ENCODE results near the gene PTPN4.
A peak's percentile ranks its signal among the peaks of the same experiment; 100 is the strongest.
"Not testable (repeated sequence)": the region's sequence is repeated elsewhere in the genome, so short reads cannot be mapped to it uniquely, and the experiment has no call there.

PTPN4 gene

DNA sequence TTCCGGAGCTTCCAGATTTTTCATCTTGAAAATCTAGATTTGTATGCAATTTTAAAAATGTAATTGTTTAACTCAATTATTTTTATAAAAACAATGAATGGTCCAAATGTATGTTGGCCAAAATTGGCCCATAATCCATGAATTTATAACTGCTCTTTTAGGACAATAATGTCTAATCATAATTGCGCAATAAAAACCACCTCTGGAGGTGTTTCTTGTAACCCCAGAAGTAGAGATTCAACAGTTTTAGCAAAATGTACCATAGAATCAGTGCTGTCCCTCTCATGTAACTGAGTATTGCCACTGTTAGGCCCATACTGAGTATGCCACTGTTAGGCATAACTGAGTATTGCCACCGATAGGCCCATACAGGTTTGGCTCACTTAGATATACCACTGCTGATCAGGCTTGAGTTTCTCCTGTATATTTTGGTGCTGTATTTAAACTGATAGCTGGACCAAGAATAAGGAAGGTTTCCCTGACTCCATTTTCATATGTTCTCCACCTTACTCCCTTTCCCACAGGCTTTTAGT is 182.3 kb downstream of the PTPN4 start:
- DNase-seq (ENCODE audit: low read depth) = no peak

DNA sequence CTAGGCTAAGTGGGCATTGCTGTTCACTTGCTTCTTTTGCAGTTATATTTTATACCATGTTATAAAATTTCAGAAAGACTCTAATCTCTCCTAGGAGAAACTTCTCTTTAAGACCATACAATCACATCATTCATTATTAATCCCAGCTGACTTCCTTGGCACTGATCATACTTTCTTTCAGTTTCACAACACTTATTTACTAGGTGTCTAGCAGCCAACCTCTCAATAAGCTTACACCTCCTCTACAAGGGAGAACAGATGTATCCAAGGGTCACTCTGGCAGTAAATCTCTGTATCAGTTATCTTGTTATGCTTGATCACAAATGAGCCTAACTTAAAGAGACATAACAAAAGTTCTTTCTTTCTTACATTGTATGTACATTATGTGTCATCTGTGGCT is 183.3 kb downstream of the PTPN4 start:
- DNase-seq (ENCODE audit: low read depth) = peak; percentile 23

DNA sequence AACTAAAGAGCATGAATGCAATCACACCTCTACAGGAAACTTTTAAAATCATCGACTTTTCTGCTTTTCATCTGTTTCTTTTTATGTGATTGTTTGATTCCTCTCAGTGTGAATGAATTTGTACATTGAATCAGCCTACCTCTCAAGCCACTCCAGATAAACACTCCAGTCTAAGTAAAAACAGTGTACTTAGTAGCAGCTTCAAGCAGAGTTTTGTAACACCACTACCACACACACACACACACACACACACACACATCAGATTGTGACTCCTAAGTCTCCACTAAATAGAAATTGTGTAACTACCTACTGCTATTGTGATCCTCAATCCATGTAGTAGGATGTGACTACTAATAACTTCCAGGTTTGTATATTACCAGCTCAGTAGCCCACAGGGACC is 187.8 kb downstream of the PTPN4 start:
- DNase-seq (ENCODE audit: low read depth) = peak; percentile 11

DNA sequence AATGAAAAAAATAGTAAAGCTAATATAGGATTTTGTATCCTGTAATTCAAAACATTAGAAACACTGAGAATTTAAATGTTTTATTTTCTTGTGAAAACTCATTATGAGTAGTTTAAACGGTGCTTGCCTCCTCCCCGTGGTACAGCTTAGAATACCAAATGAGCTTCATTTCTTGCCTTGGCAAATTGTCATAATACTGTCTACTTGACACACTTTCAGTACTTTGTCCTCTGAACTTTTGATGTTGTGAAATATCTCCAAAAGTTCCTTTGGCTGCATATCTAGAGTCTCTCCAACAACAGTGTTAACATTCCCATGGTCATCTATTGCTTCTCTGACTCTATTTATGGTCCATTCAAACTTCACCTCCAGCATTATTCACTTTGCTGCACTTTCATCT is 191.2 kb downstream of the PTPN4 start:
- DNase-seq (ENCODE audit: low read depth) = peak; percentile 7

DNA sequence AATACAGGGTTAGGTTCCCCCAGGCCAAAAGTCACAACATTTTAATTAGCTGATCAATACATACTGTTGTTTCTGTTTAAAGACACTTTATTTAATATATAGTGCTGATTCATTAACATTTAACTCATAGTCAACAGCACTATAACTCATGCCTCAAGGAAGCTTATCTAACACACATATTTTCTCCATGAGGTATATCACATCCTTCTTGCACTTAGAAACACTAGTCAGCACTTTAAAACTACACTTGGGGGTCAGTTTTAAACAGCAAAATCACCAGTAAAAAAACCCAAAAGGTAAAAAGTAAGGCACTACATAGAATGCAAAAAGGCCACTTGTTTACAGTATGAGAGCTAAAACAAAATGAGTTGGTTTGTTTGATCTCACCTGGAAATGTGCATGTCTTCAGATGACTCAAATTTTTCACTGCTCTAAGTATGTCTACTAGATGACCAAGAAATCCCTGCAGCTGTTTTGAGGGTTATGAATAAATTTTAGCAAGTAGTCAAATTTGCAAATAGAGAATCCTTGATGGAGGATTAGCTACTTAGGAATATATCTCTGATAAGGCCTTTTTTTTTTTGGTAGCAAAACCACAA is 199.0 kb downstream of the PTPN4 start:
- DNase-seq (ENCODE audit: low read depth) = peak; percentile 74

DNA sequence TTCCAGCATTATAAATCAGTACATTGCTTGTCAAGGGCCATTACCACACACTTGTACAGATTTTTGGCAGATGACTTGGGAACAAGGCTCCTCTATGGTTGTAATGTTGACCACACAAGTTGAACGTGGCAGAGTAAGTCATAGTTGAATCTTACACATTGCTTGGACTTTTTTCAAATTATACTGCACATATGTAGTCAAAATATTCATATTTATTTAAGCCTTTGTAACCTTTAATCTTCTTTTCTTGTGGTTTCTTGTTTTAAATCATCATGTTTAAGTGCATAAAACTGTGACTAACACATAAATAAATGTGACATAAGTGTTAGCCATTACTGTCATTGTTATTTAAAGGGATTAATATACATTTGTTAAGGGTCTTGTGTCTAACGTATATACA is 201.1 kb downstream of the PTPN4 start:
- DNase-seq (ENCODE audit: low read depth) = peak; percentile 74

DNA sequence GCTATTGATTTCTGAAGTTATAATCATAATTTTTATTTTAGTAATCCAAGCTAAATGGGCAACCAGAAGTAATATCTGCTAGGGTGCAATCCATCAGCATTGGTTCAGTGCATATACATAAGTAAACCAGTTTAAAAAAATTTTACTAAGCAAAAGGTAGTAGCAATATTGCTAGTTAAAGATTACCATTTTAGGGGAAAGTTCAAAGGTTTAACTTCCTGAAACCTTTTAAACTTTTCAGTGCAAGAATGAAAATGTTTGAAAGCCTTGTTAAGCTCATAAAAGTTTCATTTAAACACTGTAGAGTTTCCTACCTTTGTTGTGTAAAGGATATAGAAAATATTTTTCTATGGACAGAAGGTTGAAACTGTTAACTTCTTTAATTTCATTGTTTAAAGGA is 222.2 kb downstream of the PTPN4 start:
- DNase-seq (ENCODE audit: low read depth) = no peak

DNA sequence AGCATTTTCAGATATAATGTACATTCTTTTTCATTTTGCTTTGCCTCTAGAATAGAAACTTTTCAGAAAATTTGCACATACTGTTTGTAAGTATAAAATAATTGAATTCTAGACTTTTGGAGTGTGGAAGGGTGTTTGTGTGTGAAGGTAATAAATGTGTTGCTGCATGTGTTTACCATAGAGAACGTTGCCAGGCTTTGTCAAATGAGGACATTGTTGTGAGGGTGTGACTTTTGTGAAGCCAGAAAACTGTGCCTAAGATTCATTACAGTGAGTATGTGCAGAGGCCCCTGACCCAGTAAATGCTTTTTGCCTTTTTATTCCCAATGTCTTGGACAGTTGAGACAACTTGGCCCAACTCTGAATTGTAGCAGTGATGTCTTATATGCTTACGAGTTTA is 222.8 kb downstream of the PTPN4 start:
- DNase-seq (ENCODE audit: low read depth) = no peak

DNA sequence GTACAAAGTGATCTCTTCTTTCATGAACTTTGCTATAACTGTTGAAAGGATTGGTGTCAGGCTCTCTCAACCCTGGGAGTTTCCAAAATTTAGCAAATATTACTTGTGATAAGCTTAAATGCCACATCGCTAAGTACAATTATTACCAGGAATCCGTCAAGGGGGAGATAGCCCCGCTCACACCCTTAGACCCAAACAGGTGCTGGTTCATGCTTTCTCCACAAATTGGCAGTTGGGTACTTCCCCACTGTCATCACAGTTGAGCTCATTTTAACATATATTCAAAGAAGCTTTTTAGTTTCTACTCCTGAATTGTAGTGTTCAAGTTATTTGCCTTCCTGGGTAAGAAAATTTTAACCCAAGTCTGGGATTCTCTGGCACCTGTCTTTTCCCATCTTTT is 223.4 kb downstream of the PTPN4 start:
- DNase-seq (ENCODE audit: low read depth) = no peak

DNA sequence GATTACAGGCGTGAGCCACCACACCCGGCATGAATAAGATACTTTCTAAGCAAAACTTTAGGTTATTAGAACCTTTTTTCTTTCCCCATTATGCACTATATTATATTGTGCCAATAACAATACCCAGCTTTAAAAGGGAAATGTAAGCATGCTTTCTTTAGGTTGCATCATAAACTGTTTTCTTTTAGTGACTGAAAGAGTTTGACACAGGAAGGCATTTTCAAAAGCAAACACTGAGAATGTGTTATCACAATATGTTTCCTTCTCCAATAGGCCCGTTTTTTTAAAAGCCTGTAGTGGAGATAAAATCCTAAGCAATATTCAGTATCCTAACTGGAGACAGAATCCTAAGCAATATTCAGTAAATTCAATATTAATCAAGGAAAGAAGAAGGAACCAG is 236.4 kb downstream of the PTPN4 start:
- no peak for DNase-seq (ENCODE audit: low read depth)

DNA sequence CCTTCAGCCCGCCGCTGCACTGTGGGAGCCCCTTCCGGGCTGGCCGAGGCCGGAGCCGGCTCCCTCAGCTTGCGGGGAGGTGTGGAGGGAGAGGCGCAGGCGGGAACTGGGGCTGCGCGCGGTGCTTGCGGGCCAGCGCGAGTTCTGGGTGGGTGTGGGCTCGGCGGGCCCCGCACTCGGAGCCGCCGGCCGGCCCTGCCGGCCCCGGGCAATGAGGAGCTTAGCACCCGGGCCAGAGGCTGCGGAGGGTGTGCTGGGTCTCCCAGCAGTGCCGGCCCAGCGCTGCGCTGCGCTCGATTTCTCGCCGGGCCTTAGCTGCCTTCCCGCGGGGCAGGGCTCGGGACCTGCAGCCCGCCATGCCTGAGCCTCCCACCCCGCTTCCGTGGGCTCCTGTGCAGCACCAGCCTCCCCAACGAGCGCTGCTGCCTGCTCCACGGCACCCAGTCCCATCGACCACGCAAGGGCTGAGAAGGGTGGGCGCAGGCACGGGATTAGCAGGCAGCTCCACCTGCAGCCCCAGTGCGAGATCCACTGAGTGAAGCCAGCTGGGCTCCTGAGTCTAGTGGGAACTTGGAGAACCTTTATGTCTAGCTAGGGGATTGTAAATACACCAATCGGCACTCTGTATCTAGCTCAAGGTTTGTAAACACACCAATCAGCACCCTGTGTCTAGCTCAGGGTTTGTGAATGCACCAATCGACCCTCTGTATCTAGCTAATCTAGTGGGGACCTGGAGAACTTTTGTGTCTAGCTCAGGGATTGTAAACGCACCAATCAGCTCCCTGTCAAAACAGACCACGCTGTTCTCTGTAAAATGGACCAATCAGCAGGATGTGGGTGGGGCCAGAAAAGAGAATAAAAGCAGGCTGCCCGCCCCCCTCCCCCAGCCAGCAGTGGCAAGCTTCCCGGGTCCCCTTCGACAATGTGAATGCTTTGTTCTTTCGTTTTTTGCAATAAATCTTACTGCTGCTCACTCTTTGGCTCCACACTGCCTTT is 237.5 kb downstream of the PTPN4 start:
- not testable (repeated sequence) for DNase-seq (ENCODE audit: low read depth)

DNA sequence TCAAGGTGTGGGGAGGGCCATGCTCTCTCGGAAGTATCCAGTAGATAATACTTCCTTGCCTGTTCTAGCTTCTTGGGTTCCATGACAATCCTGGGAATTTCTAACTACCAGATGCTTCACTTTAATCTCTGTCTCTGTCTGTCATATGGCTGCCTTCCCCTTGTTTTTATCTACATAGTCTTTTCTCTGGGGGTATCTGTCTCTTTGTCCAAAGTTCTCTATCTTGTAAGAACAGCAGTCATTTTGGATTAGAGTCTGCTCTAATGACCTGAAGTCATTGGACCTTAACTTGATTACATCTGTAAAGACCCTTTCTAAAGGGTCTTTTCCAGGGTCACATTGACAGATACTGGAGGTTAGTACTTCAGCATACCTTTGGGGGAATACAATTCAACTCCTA is 241.7 kb downstream of the PTPN4 start:
- DNase-seq (ENCODE audit: low read depth) = no peak

DNA sequence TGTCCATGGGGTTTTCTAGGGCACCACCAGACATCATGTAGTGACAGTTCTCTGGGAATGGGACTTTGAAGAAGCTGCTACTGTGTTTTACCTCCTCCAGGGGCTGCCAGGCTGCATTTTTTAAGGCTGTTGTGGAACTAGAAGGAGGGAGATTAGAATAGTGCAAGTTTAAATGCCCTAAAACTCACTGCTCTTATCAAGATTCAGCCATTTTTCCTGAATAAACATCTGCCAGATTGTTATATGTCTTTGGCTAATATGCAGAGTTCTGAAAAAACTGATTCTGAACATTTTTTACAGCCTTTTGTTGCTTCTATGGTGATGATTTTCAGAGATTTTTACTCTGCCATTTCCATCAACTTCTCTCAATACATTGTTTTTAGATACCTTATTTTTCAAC is 244.5 kb downstream of the PTPN4 start:
- DNase-seq (ENCODE audit: low read depth) = no peak

DNA sequence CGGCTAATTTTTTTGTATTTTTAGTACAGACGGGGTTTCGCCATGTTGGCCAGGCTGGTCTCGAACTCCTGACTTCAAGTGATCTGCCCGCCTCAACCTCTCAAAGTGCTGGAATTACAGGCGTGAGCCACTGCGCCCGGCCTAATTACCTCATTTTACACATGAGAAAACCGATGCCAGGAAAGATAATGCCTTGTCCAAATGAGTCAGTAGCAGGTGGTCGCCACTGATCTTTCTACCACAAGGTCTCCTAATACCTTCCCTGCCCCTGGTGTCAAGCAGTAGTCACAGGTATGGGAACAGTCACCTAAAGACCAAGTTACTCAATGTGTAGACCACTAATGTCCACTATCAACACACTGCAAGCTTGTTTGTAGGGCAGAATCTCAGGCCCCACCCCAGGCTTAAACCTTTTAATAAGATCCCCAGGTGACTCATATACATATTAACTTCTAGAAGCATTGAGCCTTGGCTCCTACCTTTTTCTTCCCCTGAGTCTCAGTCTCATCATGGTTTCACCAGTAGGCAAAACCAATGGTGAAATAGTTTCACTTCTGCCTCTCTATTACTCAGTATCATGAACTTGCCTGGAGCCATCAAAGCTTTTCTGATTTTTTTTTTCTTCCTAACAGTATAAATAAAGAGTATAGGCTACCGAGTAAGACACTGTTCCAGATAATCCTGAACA is 246.3 kb downstream of the PTPN4 start:
- DNase-seq (ENCODE audit: low read depth) = no peak

DNA sequence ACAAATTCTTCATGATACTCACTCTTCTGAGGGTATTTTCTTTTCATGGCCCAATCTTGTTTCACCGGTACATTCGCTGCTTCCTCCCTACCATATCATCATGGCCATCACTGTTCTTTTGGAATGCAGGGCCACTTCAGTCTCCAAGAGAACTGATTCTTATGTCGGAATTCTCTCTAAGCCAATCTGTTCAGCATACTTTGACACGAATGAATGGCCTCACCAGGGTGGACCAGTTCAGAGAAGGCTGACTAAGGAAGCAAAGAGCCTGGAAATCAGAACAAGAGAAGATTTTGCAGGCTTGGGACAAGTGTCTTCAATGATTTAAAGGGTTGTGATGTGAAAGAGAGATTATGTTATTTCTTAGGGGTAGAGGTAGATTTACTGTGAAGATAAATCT is 248.1 kb downstream of the PTPN4 start:
- no peak for DNase-seq (ENCODE audit: low read depth)

DNA sequence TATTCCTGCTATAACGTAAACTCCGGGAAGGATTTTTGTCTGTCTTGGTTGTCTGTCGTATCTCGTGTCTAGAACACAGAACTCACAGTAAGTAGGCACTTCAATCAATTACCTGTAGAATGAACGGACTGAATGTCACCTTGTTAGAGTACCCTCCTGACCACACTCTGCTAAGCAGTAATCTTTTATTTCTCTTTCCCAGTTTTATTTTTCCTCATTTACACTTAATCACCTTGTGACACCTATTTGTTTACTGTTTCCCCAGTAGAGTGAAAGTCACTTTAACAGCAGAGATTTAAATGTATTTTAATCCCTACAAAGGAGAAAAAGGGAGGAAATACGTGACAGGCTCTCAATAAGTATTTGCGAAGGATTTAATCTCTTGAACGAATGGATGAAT is 252.6 kb downstream of the PTPN4 start:
- DNase-seq (ENCODE audit: low read depth) = no peak

DNA sequence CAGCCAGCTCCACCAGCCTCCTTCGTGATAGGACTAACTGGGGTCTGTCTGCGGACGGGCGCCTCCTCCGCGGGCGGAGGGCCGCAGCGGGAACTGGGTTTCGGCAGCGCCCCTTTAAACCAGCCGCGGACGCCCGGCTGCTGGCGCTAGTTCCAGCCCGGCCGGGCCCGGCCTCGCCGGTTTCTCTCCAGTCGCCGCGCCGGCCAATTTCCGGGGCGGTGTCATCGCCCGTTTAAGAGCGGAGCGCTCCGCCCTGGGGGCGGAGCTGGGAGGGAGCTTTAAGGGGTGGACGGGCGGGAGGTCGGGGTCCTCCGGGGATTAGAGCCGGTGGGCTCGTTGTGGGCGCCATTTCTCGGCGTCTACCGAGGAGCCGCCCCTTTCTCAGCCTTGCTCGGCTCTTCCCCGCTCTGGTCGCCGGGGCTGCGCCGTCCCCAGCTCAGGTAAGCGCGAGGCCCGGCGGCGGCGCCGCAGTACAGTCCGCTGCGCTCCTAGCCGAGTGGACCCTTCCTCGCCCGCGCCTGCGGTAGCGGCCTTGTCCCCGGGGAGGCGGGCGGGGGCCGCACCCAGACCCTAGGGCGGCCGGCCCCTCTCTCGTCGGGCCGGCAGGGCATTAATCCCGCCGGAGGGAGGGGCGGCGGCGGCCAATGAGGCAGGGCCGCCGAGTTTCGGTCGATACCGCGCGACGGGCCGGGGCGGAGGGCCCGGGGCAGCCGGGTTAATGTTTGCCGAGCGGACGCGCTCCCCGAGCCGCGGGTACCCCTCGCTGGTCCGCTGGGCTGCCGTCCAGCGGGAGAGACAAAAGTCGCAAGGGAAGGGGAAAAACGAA is 253.3 kb downstream of the PTPN4 start, which contains the start of gene EPB41L5:
EPB41L5 (plus strand) TSS at position 307 of the 826 bp plus-strand sequence. CDS start 6,008 bp downstream, outside the sequence.
- DNase-seq (ENCODE audit: low read depth) = peak; percentile 94

DNA sequence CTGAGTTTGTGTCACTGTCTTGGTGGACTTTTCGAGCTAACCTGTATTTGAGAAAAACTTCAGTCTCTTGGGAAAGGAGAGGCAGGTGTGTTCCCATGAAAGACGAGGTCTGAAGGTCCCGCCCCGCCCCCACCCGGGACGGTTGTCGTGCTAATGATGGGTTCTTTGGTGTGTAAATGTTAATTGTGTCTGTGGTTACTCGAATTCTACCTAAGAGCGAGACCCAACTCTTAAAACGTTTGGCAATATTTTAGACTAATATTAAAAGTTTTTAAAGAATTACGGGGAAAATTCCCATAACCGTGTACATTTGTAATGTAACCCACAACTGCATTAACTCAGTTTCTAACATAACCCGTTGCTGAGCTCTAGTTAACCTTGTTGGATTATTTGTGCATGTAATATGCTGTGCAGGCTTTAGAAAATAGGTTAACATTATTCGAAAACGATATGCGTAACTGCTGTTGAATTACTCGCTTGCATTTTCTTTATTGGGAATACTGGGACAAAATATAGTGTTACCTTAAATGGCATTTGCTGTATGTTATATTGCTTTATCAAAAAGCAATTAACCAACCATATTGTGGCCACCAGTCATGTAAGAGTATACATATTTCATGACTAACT is 254.0 kb downstream of the PTPN4 start:
- DNase-seq (ENCODE audit: low read depth) = no peak

DNA sequence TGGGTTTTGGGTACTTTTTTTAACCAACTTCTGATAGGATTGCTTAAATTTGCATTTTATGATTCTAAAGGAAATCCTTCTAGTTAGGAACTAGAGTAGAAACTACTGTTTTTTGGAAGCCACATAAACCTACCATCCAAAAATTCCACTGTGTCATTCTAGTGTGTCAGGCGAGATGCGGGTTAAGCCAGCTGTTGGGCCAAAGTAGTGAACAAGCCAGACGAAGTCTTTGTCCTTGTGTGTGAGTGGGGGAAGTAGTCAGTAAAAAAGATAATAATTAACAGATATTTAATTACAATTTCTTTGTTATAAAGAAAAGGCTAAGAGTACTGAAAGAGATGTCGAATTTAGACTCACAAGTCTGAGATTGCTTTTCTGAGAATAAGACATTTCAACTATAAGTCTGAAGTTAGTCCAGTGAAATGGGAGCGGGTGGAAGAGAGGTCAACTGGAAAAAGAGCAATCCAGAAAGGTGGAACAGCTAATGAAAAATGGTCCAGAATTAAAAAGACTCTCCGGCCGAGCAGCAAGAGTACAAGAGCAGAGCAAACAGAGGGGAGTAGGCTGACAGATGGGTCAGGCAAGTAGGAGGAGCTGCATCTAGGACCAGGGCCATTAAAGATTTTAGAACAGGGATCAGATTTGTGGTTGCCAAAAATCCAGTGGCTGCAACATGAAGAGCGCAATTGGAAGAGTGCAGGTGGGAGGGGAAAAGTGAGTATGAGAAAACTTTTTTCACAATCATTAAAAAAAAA is 254.7 kb downstream of the PTPN4 start:
- no peak for DNase-seq (ENCODE audit: low read depth)

DNA sequence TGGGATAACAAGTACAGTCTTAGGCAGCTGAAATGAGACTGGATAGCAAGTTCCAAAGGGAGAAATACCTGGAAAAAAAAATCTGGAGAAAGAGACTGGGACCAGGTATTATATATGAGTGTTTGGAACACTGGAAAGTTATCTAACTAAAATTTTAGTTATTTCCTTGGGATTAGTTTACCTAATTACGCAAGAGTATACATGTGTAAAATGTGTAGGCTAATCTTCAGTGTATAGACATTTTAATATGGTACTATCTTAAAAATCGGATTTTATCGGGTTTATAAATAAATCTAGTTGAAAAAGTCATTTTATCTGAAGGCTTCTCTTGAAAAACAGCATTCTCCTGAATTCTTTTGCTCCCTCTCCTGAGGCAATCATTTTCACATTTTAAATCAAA is 257.1 kb downstream of the PTPN4 start:
- DNase-seq (ENCODE audit: low read depth) = no peak
